HAP-1 (cell line): ENCODE results near the gene OR2L3.
"Not testable (repeated sequence)": the region's sequence is repeated elsewhere in the genome, so short reads cannot be mapped to it uniquely, and the experiment has no call there.

Experiments used
- DNase-seq, 2 experiments: peaks; one replicate each; pipeline ENCODE4 v3.0.0-alpha.2; 2016 to 2020; ENCODE audit warnings: low spot score in 2 of 2
- H3K27me3 ChIP-seq: fragments of 250-450 bp; sonication (Bioruptor Pico); 2 replicates; pipeline ENCODE4 v1.5.1; 2020; ENCODE audit warnings: low read depth, mild to moderate bottlenecking, moderate library complexity
- H3K36me3 ChIP-seq: fragments of 250-450 bp; sonication (Bioruptor Pico); replicated peaks from 2 replicates; pipeline ENCODE4 v1.5.1; 2020; ENCODE audit warnings: mild to moderate bottlenecking
- H3K4me1 ChIP-seq: fragments of 250-450 bp; sonication (Bioruptor Pico); 2 replicates; pipeline ENCODE4 v1.5.1; 2020; ENCODE audit warnings: mild to moderate bottlenecking
- H3K4me3 ChIP-seq: fragments of 250-450 bp; sonication (Bioruptor Pico); 2 replicates; pipeline ENCODE4 v1.5.1; 2020; ENCODE audit warnings: mild to moderate bottlenecking, moderate library complexity
- H3K9me3 ChIP-seq: fragments of 250-450 bp; sonication (Bioruptor Pico); 2 replicates; pipeline ENCODE4 v1.5.1; 2020; ENCODE audit warnings: mild to moderate bottlenecking, moderate library complexity
- in situ Hi-C: fragments of 300-500 bp; cut with MboI; formaldehyde crosslinking; loops from 3 replicates; pipeline ENCODE4 v1.14.3; 2020; ENCODE audit warnings: low sequenced_read_pairs, inconsistent platforms, mixed read lengths

Gene OR2L3

GRCh38 chr1:248046536-248046935 is at the start of gene OR2L3:
TSS of gene OR2L3 (plus strand) at chr1:248046836. CDS start at chr1:248060682, 13,846 bp downstream.
- H3K4me1 ChIP-seq = no peaks in the 10 kb centered on the region
- no peaks in the 10 kb centered on the region for H3K36me3 ChIP-seq
- H3K27me3 ChIP-seq = no peaks in the 10 kb centered on the region
- H3K4me3 ChIP-seq = no peak within 1 kb of the TSS
- H3K9me3 ChIP-seq = no peaks in the 10 kb centered on the region
- DNase-seq = no peak
- in situ Hi-C loops = no loop called here

DNA sequence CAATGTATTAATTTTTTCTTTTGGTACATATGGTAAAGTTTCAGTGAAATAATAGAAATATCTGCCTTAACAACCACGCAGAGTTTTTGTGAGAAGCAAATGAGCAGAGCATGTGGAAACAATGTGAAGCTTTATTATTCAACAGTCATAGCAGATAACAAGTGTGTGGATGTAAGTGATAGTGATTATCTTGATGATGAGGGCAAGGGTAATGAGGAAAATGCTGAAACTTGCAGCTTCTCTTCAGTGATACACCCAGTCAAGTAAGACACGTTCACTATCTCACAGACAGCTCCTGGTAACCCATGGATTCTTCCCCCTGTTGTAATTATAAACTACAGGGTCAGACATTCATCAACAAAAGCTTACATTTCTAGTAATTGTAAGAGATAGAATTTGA is 47.8 kb upstream of the OR2L3 start:
- in situ Hi-C loops = no loop called here
- no peak for DNase-seq
- H3K27me3 ChIP-seq = no peaks in the 10 kb centered on the region
- no peaks in the 10 kb centered on the region for H3K36me3 ChIP-seq
- no peaks in the 10 kb centered on the region for H3K4me1 ChIP-seq
- no peaks in the 10 kb centered on the region for H3K9me3 ChIP-seq
- H3K4me3 ChIP-seq = no peak overlapping the region

DNA sequence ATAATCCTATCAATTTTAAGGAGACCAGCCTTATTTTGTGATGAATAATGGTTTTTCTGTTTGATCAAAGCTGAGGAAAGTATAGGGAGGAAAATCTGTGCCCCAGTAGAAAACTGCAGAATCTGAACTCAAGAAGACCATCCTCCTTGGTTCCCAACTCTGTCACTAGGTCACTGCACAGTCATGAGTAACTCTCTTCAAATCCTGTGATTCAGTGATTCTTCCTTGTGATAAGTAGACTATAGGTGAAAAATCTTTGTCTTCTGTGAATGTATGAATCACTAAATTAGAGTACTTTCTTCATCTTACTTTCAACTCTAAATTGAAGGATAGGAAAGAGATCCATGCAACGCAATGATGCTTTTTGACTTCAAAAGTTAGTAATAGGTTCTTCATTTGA is 46.5 kb upstream of the OR2L3 start:
- H3K36me3 ChIP-seq = no peaks in the 10 kb centered on the region
- H3K4me1 ChIP-seq = no peaks in the 10 kb centered on the region
- no peak for DNase-seq
- in situ Hi-C loops = no loop called here
- H3K27me3 ChIP-seq = no peaks in the 10 kb centered on the region
- H3K4me3 ChIP-seq = no peak overlapping the region
- H3K9me3 ChIP-seq = no peaks in the 10 kb centered on the region

DNA sequence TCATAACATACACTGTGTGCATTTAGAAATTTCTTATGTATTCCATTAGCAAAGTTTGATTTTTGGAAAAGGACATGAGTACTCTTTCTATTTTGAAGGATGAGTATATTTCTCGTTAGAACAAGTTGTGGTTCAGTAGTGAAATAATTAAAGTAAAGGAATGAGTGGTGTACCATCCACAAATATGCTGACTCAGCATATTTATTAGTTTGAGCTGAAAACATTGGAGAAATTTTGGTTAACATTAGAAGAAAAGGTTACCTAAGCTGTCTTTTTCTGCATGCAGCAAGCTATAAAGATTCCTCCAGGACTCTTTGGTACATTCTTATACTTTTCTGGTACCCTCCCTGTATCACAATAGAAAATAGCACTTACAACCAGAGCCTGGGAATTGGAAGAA is 38.9 kb upstream of the OR2L3 start:
- no peak overlapping the region for H3K4me3 ChIP-seq
- no peak for DNase-seq
- H3K9me3 ChIP-seq = no peaks in the 10 kb centered on the region
- H3K4me1 ChIP-seq = no peaks in the 10 kb centered on the region
- no peaks in the 10 kb centered on the region for H3K27me3 ChIP-seq
- in situ Hi-C loops = no loop called here
- H3K36me3 ChIP-seq = no peaks in the 10 kb centered on the region

DNA sequence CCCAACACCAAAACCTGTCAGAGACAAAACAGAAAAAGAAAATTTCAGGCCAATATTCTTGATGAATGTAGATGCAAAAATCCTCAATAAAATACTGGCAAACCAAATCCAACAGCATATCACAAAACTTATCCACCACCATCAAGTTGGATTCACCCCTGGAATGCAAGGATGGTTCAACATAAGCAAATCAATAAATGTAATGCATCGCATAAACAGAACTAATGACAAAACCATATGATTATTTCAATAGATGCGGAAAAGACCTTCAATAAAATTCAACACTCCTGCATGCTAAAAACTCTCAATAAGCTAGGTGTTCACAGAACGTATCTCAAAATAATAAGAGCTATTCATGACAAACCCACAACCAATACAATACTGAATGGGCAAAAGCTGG is 37.0 kb upstream of the OR2L3 start:
- no peaks in the 10 kb centered on the region for H3K4me1 ChIP-seq
- H3K27me3 ChIP-seq = no peaks in the 10 kb centered on the region
- H3K36me3 ChIP-seq = no peaks in the 10 kb centered on the region
- in situ Hi-C loops = no loop called here
- no peak overlapping the region for H3K4me3 ChIP-seq
- H3K9me3 ChIP-seq = no peaks in the 10 kb centered on the region
- no peak for DNase-seq

- in situ Hi-C loops = no loop called here
- no peak within 1 kb of the TSS for H3K4me3 ChIP-seq
- DNase-seq = no peak
- H3K9me3 ChIP-seq = no peaks in the 10 kb centered on the region
- no peaks in the 10 kb centered on the region for H3K36me3 ChIP-seq
- H3K27me3 ChIP-seq = no peaks in the 10 kb centered on the region
- H3K4me1 ChIP-seq = no peaks in the 10 kb centered on the region
Measured at GRCh38 chr1:248013229-248013710, 33.4 kb upstream of the OR2L3 start, which contains the start of gene OR2L5. TSS of gene OR2L5 (plus strand) at chr1:248013660. CDS start at chr1:248021948, 8,288 bp downstream.

DNA sequence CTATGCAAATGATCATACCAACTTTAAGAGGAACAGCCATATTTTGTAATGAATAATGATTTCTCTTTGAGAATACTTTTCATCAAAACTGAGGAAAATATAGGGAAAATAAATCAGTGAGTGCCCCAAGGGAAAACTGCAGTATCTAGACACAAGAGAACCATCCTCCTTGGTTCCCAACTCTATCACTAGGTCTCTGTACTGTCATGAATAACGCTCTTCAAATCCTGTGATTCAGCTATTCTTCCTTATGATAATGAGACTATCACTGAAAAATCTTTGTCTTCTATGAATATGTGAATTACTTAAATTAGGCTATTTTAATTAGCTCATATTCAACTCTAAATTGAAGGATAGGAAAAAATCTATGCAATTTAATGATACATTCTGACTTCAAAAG is 30.8 kb upstream of the OR2L3 start:
- Histone ChIP-seq H3K4me3 (no peak overlapping the region), H3K9me3 (no peaks in the 10 kb centered on the region), H3K4me1 (no peaks in the 10 kb centered on the region), H3K27me3 (no peaks in the 10 kb centered on the region), H3K36me3 (no peaks in the 10 kb centered on the region)
- no peak for DNase-seq
- in situ Hi-C loops = no loop called here

DNA sequence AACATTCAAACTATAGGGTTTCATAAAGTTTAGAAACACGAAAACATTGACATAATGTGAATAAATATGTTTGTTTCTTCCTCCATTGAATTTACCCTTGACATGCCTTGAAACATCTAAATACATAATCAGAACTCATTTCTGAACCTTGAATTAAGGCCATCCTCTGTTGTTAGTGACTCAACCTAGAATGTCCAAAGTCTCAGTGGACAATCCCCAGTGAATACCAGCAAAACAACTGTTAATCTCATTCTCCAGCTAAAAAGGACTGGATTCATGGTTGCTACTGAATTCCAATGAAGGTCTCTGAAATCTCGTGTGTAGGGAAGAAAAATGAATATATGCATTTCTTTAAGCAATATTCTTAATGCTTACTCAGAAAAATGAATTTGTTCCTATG is 16.9 kb upstream of the OR2L3 start, which contains the start of gene OR2L2:
OR2L2 (plus strand) TSS at position 301 of the 400 bp plus-strand sequence. CDS start 8,198 bp downstream, outside the sequence.
- no peaks in the 10 kb centered on the region for H3K4me1 ChIP-seq
- no peaks in the 10 kb centered on the region for H3K36me3 ChIP-seq
- in situ Hi-C loops = no loop called here
- no peaks in the 10 kb centered on the region for H3K9me3 ChIP-seq
- no peaks in the 10 kb centered on the region for H3K27me3 ChIP-seq
- DNase-seq = no peak
- H3K4me3 ChIP-seq = no peak within 1 kb of the TSS

GRCh38 chr1:248045209-248045608 is 1.4 kb upstream of the OR2L3 start:
- H3K9me3 ChIP-seq = no peaks in the 10 kb centered on the region
- in situ Hi-C loops = no loop called here

DNA sequence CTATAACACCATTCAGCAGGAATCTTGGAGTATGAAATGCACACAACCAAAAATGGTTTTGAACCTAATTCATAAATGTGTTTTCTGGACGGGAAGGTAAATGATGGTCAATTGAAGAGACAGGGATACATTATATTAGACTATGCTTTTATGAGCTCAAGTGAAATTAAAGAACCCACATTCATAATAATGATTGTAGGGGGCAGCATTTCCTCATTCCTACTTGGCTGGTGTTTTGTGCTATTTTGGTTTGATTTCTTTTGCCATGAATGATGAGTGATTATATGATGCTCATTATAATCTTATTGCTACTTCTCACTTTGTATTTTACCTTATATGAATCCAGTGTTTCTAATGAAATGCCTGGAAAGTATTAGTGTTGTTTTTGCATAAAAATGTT is 372 bp downstream of the OR2L3 start:
- H3K36me3 ChIP-seq = no peaks in the 10 kb centered on the region
- H3K4me3 ChIP-seq = no peak overlapping the region
- no peaks in the 10 kb centered on the region for H3K4me1 ChIP-seq
- in situ Hi-C loops = no loop called here
- DNase-seq = no peak
- no peaks in the 10 kb centered on the region for H3K27me3 ChIP-seq
- no peaks in the 10 kb centered on the region for H3K9me3 ChIP-seq

More at GRCh38 chr1:248045209-248045608, 1.4 kb upstream of the OR2L3 start:
- Histone ChIP-seq H3K36me3 (no peaks in the 10 kb centered on the region), H3K27me3 (no peaks in the 10 kb centered on the region), H3K4me3 (no peak overlapping the region), H3K4me1 (no peaks in the 10 kb centered on the region)
- no peak for DNase-seq

GRCh38 chr1:248054671-248055070 is 8.0 kb downstream of the OR2L3 start:
- in situ Hi-C loops = no loop called here
- Histone ChIP-seq H3K27me3 (no peaks in the 10 kb centered on the region), H3K9me3 (no peaks in the 10 kb centered on the region), H3K4me1 (no peaks in the 10 kb centered on the region), H3K36me3 (no peaks in the 10 kb centered on the region), H3K4me3 (no peak overlapping the region)
- DNase-seq = no peak

- no peak overlapping the region for H3K4me3 ChIP-seq
- no peaks in the 10 kb centered on the region for H3K4me1 ChIP-seq
- H3K36me3 ChIP-seq = no peaks in the 10 kb centered on the region
- H3K27me3 ChIP-seq = no peaks in the 10 kb centered on the region
- no peaks in the 10 kb centered on the region for H3K9me3 ChIP-seq
- in situ Hi-C loops = no loop called here
- no peak for DNase-seq
Measured at GRCh38 chr1:248055261-248055660, 8.6 kb downstream of the OR2L3 start.

DNA sequence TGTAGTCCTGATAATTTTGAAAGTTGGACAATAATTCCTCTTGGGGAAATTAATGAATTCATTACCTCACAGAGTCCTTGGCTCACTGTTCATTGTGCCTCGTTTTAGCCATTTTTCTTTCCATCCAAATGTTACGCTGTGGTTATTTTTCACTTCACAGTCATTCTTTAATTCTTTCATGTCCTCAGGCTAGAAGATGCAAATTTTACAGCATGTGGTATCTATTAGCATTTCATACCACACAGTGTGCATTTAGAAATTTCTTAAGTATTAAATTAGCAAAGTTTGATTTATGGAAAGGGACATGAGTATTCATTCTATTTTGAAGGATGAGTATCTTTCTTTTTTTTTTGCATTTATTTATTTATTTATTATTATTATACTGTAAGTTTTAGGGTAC is 18.4 kb downstream of the OR2L3 start:
- no peaks in the 10 kb centered on the region for H3K4me1 ChIP-seq
- no peaks in the 10 kb centered on the region for H3K27me3 ChIP-seq
- in situ Hi-C loops = no loop called here
- no peak overlapping the region for H3K4me3 ChIP-seq
- DNase-seq = no peak
- H3K9me3 ChIP-seq = no peaks in the 10 kb centered on the region
- H3K36me3 ChIP-seq = no peaks in the 10 kb centered on the region

- H3K4me1 ChIP-seq = no peaks in the 10 kb centered on the region
- no peaks in the 10 kb centered on the region for H3K27me3 ChIP-seq
- DNase-seq = no peak
- H3K36me3 ChIP-seq = no peaks in the 10 kb centered on the region
- in situ Hi-C loops = no loop called here
- H3K9me3 ChIP-seq = no peaks in the 10 kb centered on the region
- no peak overlapping the region for H3K4me3 ChIP-seq
Measured at GRCh38 chr1:248065604-248066003, 19.0 kb downstream of the OR2L3 start.

DNA sequence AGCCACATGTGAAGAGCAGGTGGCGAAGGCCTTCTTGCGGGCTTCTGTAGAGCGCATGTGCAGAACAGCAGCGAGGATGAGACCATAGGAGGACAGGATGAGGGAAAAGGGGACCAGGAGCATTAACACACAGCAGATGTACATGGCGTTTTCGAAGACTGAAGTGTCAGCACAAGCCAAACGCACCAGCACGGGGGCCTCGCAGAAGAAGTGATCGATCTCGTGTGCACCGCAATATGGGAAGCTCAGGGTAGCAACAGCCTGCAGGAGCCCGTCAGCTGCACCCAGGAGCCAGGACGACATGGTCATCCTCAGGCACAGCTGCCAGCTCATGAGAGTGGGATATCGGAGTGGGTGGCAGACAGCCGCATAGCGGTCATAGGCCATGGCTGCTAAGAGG is 37.2 kb downstream of the OR2L3 start:
- H3K4me3 ChIP-seq, in situ Hi-C loops, H3K9me3 ChIP-seq, DNase-seq, H3K36me3 ChIP-seq, H3K4me1 ChIP-seq, H3K27me3 ChIP-seq: not testable (repeated sequence)
